GM12864 (cell line): ENCODE data around the gene TCF25.
"Not testable (repeated sequence)": the region's sequence is repeated elsewhere in the genome, so short reads cannot be mapped to it uniquely, and the experiment has no call there.

Experiments used
- DNase-seq: peaks from one replicate; pipeline ENCODE4 v3.0.0-alpha.2; 2011; ENCODE audit warnings: low read depth
- H3K4me3 ChIP-seq: 2 replicates; pipeline ENCODE4 v1.5.1; 2011; ENCODE audit warnings: mild to moderate bottlenecking, low read depth, low read length, control low read depth
- CTCF ChIP-seq: IDR thresholded peaks from 2 replicates; pipeline ENCODE4 v1.5.1; 2011; ENCODE audit warnings: low read depth, mild to moderate bottlenecking, moderate library complexity, low read length, control low read depth, inconsistent platforms; ENCODE audit errors: missing control alignments

Gene TCF25

GRCh38 chr16:89909777-89910716, 36.7 kb downstream of the TCF25 start:
- no peak for DNase-seq

GRCh38 chr16:89910717-89911354, 37.4 kb downstream of the TCF25 start:
- no peak for TF ChIP-seq CTCF
- DNase-seq, result no peak
- no peak overlapping the region for H3K4me3 ChIP-seq

More at GRCh38 chr16:89909777-89910716, 36.7 kb downstream of the TCF25 start:
- H3K4me3 ChIP-seq, result no peak overlapping the region
- peak; percentile 91 for TF ChIP-seq CTCF

DNA sequence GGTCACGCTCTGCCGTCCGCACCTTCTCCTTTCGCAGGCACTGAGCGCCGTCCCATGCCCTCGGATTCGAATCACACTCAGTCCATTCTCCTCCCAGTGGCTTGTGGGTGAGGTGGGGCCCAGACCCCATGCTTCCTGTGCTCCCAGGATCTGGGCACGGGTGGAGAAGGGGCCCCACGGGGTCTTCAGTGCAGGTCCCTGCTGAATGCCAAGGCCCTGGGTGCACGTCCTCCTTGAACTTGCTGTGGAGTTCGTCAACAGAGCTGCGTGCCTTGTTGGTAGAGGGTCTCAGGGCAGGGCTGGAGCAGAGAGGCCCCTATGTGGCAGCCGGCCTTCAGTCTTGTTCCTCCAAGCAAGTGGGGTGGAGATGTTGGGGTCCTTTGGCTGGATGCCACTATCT, 38.0 kb downstream of the TCF25 start:
- TF ChIP-seq CTCF, result no peak
- no peak overlapping the region for H3K4me3 ChIP-seq
- no peak for DNase-seq

GRCh38 chr16:89912143-89912542, 38.8 kb downstream of the TCF25 start:
- DNase-seq, result no peak
- no peak overlapping the region for H3K4me3 ChIP-seq
- no peak for TF ChIP-seq CTCF

DNA sequence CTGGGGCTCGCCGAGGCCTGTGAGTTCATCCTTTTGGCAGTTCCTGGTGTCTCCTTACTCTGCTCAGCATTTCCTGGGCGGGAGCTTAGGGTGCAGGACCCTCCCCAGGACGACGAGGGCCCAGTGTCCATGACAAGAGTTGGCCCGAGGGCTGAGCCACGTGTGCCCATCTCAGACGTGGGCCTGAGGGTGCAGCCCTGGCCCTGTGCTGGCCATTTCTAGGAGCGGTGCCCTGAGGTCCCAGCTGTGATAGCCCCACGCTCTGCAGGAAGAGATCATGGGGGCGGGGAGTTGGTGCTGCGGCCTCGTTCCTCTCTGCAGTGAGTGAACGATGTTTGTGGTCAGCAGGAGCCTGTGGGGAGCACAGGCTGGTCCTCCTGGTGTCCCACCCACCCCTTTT, 39.2 kb downstream of the TCF25 start:
- TF ChIP-seq CTCF, result no peak
- H3K4me3 ChIP-seq, result no peak overlapping the region
- no peak for DNase-seq

DNA sequence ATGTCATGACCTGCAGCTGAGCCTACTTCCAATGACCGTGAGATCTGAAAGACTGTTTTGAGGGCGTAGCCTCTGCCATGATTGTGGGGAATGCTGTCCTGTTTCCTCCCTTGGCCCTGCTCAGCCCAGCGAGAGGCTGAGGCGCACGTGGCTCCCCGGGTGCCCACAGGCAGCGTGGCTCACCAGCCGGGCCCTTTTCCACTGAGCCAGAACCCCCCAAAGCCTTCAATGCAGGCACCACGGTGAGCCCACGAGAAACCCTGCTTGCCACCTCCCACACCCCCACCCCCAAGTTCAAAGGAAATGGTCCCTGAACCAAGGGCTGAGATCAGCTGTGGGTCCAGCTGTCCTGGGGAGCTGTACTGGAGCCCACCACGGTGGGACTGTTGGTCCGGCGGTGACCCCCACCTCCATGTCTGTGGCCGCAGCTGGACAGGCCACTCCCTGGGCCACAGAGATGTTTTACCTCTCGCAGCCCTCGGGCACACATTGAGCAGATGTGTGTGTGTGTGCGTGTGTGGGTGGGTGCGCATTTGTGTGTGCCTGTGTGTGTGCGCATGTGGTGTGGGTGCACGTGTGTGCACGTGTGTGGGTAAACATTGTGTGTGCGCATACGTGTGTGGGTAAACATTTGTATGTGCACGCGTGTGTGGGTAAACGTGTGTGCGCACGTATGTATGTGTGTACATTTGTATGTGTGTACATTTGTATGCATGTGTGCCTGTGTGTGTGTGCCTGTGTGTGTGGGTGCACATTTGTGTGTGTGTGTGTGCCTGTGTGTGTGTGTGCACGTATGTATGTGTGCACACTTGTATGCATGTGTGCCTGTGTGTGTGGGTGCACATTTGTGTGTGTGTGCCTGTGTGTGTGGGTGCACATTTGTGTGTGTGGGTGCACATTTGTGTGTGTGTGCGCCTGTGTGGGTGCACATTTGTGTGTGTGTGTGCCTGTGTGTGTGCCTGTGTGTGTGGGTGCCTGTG, 40.3 kb downstream of the TCF25 start:
- no peak overlapping the region for H3K4me3 ChIP-seq
- DNase-seq, result no peak
- no peak for TF ChIP-seq CTCF

GRCh38 chr16:89914642-89915285, 41.4 kb downstream of the TCF25 start:
- not testable (repeated sequence) for H3K4me3 ChIP-seq, DNase-seq
